Epithelial cell of proximal tubule (primary cell): ENCODE measurements around the gene WTAP. TPM values are rescaled to one million over a fixed set of nuclear protein-coding genes. Genes with fewer than 3 reads are reported as not detected.
A peak's percentile ranks its signal among the peaks of the same experiment; 100 is the strongest.
"Not testable (repeated sequence)": the region's sequence is repeated elsewhere in the genome, so short reads cannot be mapped to it uniquely, and the experiment has no call there.

Experiments
- DNase-seq: peaks from one replicate; pipeline ENCODE4 v3.0.0-alpha.2; 2011; ENCODE audit warnings: low read depth
- H3K4me3 ChIP-seq: 2 replicates; pipeline ENCODE4 v1.5.1; 2011; ENCODE audit warnings: low read depth, mild to moderate bottlenecking, low read length
- total RNA-seq: library from RNA; depleted of rRNA; stranded (reverse); fragments of >200 nt; gene quantifications from 2 replicates; pipeline ENCODE4 v1.2.3, GENCODE V29; 2015
- TF ChIP-seq, protein P1 (sequence below): conservative IDR thresholded peaks from 2 replicates; pipeline ENCODE4 v1.5.1; 2012; ENCODE audit warnings: low read depth, mild to moderate bottlenecking, low read length

WTAP gene
- total RNA-seq, 1 donor from 2014 or later = 82.3 TPM

DNA sequence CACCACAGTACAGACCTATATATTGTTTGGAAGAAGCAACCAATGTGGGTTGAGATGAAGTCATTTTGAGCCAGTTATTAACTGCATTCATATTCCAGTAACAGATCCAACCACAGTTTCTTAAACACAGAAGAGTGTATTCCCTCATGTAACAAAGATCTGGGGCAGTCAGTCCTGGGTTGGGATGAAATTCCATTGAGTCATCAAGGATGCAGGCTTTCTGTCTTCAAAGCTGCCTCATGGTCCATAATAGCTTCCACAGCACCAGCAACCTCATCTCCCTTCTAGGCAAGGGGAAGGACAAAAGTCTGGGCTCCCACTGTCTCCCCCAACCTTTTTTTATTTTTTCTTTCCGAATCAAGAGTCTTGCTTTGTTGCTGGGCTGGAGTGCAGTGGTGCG lies 31.3 kb upstream of the WTAP start:
- no peak for DNase-seq
- TF ChIP-seq, protein P1, sequence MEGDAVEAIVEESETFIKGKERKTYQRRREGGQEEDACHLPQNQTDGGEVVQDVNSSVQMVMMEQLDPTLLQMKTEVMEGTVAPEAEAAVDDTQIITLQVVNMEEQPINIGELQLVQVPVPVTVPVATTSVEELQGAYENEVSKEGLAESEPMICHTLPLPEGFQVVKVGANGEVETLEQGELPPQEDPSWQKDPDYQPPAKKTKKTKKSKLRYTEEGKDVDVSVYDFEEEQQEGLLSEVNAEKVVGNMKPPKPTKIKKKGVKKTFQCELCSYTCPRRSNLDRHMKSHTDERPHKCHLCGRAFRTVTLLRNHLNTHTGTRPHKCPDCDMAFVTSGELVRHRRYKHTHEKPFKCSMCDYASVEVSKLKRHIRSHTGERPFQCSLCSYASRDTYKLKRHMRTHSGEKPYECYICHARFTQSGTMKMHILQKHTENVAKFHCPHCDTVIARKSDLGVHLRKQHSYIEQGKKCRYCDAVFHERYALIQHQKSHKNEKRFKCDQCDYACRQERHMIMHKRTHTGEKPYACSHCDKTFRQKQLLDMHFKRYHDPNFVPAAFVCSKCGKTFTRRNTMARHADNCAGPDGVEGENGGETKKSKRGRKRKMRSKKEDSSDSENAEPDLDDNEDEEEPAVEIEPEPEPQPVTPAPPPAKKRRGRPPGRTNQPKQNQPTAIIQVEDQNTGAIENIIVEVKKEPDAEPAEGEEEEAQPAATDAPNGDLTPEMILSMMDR = no peak
- no peak overlapping the region for H3K4me3 ChIP-seq

DNA sequence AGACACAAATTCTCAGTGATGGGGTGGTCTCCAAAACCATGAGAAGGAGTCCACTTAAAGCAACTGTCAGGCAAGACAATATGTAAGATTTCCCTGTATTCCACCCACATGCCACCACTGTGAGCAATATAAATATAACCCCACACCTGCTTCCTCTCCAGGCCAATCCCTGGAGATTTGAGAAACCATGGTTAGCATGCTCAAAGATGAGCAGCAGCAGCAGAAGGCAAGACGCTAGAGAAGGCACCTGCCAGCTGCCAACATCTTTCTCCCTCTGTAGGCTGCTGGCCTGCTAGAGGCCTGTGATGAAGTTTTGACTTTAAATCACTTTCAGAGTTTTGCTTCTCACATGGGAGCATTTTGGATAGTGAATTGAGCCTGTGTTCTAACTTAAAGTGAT lies 26.3 kb upstream of the WTAP start:
- TF ChIP-seq, protein P1 = no peak
- no peak for DNase-seq
- no peak overlapping the region for H3K4me3 ChIP-seq

DNA sequence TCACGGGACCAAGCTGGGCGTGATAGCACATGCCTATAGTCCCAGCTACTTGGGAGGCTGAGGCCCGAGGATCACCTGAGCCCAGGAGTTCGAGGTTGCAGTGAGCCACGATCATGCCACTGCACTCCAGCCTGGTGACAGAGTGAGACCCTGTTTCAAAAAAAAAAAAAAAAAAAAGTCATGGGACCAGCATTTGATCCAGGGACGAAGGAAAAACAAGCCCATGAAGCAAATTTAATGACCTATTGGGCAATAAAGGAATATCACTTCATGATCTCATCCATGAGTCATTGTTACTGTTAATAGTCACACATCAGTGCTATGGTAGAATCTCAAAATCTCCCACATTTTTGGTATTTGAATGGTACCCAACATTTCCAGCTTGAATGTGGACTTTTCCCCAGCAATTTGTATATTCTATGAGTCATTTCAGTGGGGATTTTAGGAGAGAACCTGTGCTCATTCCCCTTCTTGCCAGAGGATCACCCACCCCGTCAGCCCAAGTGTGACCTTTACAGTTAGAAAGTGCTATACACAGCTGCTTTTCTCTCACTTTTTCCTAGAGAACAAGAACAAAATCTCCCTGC lies 25.8 kb upstream of the WTAP start:
- peak; percentile 99 for DNase-seq
- H3K4me3 ChIP-seq = no peak overlapping the region
- TF ChIP-seq, protein P1 = no peak

DNA sequence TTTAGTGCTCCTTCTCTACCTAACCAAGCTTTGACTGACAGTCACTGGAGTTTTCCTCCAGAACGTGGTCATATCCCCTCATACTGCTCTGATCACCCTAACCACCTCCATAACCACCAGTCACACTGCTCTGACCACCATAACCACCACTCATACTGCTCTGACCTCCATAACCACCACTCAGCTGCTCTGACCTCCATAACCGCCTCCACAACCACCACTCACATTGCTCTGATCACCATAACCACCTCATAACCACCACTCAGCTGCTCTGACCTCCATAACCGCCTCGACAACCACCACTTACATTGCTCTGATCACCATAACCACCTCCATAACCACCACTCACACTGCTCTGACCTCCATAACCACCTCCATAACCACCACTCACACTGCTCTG lies 16.7 kb upstream of the WTAP start:
- DNase-seq, H3K4me3 ChIP-seq: not testable (repeated sequence)

DNA sequence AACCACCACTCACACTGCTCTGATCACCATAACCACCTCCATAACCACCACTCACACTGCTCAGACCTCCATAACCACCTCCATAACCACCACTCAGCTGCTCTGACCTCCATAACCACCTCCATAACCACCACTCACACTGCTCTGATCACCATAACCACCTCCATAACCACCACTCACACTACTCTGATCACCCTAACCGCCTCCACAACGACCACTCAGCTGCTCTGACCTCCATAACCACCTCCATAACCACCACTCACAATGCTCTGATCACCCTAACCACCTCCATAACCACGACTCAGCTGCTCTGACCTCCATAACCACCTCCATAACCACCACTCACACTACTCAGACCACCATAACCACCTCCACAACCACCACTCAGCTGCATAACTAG lies 14.9 kb upstream of the WTAP start:
- not testable (repeated sequence) for DNase-seq, H3K4me3 ChIP-seq

DNA sequence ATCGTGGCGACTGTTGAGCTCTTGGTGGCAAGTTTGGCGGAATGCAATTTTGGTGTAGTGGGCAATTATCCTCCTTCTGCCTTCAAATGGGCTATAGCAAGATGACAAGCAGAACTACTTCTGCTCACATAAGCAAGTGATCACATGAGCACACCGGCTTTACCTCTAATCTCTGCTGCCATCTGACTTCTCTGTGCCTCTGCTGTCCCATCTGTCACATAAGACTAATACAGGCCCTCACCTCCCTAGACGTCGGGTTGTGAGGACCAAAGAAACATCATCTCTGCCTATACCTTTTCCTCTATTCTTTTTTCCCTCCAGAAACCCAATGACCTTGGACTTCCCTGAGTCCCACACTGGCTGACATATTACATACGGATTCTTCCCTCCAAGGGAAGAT lies 13.3 kb upstream of the WTAP start:
- TF ChIP-seq, protein P1 = no peak
- DNase-seq = no peak
- no peak overlapping the region for H3K4me3 ChIP-seq

DNA sequence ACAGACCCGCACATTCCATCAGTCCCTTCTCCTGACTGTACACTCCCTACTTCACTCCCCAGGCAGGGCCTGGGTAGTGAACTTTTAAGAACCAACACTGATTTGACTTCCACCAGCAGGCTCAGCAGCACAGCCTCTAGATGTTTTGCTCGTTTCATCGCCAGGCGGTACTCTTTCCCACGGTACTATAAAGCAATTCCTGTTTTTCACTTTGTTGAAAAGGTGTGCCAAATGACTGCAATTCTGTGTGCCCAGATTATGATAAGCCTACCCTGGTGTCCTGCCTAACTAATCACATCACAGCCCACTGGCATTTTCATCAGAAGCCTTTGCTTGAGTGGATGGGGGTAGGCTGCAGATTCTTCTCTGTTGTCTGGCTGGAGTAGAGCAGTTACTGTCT lies 12.9 kb upstream of the WTAP start:
- TF ChIP-seq, protein P1 = no peak
- H3K4me3 ChIP-seq = no peak overlapping the region
- no peak for DNase-seq

DNA sequence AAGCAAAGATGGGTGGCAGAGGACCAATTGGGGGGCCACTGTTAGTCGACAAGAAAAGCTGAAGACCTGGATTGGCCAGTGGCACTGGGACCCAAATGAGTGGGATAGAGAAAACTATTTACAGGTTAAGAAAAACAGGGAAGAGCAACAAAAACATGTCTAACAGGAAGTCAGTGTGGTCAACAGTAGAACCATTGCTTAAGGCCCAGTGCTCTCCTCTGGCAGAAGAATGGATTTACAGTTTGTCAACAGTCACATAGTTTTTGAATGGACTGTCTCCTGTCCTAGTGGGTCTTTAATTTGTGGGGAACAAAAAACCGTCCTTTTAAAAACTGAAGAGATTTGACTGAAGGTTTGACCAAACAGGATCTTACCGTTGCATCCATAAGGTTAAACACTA lies 12.1 kb upstream of the WTAP start:
- no peak overlapping the region for H3K4me3 ChIP-seq
- no peak for DNase-seq
- TF ChIP-seq, protein P1 = no peak
